HG03025 (cell line): ENCODE results near the gene MPND.
"Not testable (repeated sequence)": the region's sequence is repeated elsewhere in the genome, so short reads cannot be mapped to it uniquely, and the experiment has no call there.

Source experiments
- ATAC-seq: cut with Tn5 transposase; IDR thresholded peaks from one replicate; pipeline ENCODE4 v1.9.1; 2021; ENCODE audit warnings: mild to moderate bottlenecking, moderate library complexity; ENCODE audit not compliant: unreplicated experiment, low FRiP score

Gene MPND

GRCh38 chr19:4319067-4319718, 24.2 kb upstream of the MPND start:
- ATAC-seq, result no peak

GRCh38 chr19:4320419-4320818, 22.9 kb upstream of the MPND start:
- ATAC-seq, result no peak

DNA sequence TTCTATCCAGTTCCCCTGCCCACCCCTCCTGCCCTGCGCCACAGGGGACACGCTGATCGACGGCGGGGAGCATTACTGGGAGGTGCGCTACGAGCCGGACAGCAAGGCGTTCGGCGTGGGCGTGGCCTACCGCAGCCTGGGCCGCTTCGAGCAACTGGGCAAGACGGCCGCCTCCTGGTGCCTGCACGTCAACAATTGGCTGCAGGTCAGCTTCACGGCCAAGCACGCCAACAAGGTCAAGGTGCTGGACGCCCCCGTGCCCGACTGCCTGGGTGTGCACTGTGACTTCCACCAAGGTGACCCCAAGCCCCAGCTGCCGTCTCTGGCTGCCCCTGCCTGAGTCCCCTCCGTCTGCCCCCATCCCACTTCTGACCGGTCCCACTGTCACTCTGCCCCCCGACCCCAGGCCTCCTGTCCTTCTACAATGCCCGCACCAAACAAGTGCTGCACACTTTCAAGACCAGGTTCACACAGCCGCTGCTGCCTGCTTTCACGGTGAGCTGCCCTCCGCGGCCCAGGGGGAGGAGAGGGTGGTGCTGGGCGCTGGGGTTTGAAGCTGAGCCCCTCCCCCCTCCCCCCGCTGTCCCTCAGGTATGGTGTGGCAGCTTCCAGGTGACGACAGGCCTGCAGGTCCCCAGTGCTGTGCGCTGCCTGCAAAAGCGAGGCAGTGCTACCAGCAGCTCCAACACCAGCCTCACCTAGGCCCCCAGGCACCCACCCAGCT, 20.3 kb upstream of the MPND start:
- no peak for ATAC-seq

GRCh38 chr19:4323692-4324091, 19.7 kb upstream of the MPND start:
- no peak for ATAC-seq

DNA sequence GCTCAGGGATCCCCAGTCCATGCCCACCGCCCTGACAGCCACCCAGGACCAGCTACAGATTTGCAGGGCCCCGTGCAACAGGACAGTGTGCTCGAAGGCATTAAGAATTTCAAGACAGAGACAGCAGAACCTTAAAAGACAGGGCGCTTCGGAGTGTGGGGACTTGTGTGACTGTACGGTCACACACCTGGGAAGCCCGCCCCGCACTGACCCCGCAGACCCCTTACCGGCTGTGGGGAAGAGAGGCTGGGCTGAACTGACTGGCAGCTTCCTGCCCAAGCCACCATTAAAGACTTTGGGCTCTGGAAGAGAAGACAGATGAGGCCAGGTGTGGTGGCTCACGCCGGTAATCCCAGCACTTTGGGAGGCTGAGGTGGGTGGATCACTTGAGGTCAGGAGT, 19.1 kb upstream of the MPND start:
- ATAC-seq, result no peak

- ATAC-seq, result no peak
Observed at GRCh38 chr19:4326215-4326836, 17.0 kb upstream of the MPND start.

DNA sequence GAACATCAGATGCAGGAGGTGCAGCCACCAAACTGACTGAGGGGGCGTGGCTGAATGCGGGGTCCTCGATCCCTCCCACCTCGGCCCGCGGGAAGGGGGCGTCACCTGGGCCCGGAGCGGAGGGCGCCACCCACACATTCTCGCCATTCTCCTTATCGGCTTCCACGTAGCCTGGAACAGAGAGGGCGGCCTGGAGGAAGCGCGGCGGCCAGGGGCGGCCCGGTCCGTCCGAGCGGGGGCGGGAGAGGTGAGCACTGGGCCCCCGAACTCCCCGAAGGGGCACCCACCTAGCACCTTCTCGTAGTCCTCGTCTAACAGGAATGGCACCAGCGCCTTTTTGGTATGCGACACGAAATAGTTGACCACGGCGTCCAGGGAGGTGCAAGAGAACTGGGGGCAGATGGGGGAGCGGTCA, 16.5 kb upstream of the MPND start:
- ATAC-seq, result no peak

DNA sequence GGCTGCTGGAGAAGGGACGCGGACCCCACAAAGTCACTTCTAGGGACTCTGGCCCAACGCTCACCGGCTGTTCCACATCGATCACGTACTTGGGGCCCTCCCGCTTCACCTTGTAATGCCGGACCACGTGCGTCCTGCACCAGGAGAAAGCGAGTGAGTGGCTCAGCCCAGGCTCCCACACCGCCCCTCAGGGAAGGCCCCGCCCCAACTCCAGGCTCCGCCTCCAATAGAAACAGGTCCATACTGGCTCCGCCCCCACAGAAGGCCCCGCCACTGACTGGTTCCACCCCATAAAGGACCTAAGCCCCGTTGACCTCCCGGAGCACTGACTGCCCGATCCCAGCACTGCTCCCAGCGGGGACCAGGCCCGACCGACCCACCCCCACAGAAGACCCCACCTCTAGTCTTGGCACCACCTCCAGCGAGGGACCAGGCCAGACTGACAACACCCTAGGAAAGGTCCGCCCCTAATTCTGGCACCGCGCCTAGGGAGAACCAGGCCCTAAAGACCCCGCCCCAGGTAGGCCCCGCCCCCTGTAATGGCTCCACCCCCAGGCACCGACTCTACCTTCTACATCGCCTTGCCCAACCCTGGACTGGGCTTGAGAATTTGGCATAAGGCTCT, 16.0 kb upstream of the MPND start:
- peak; percentile 8 for ATAC-seq

GRCh38 chr19:4327877-4328242, 15.5 kb upstream of the MPND start:
- peak; percentile 5 for ATAC-seq

GRCh38 chr19:4328243-4328990, 14.9 kb upstream of the MPND start:
- peak; percentile 60 for ATAC-seq

DNA sequence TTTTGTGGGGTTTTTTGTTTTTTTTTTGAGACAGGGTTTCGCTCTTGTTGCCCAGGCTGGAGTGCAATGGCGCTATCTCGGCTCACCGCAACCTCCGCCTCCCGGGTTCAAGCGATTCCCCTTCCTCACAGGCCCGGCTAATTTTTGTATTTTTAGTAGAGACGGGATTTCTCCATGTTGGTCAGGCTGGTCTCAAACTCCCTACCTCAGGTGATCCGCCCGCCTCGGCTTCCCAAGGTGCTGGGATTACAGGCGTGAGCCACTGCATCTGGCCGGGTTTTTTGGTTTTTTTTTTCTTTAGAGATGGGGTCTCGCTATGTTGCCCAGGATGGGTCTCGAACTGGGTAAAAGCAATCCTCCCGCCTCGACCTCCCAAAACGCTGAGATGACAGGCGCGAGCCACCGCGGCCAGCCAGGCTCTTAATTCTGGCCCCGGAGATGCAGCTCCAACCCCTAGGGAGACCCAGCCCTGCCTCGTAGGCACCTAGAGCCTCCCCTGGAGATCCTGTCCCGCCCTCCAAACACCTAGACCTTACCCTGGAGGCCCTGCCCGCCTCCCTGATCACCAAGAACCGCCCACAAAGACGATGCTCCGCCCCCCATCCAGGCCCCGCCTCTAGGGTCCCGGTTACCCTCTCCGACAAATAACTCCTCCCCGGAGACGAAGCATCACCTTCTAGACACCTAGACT, 14.2 kb upstream of the MPND start:
- not testable (repeated sequence) for ATAC-seq

DNA sequence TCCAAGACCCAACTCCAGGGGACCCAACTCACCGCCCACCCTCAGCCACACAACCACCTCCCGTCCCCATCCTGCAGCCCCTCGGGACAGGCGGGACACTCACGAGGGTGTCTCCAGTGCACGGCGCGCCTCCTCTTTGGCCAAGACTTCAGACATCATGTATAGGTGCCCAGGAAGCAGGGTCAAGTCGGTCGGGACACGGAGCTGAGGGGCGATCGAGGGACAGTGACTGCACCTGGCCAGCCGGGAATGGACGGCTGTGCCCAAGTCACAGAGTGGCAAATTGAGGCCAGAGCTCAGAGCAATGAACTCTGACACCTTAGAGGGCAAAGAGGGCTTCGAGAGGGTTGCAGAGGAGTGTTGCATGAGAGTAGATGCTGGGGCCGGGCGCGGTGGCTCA, 13.5 kb upstream of the MPND start:
- no peak for ATAC-seq

DNA sequence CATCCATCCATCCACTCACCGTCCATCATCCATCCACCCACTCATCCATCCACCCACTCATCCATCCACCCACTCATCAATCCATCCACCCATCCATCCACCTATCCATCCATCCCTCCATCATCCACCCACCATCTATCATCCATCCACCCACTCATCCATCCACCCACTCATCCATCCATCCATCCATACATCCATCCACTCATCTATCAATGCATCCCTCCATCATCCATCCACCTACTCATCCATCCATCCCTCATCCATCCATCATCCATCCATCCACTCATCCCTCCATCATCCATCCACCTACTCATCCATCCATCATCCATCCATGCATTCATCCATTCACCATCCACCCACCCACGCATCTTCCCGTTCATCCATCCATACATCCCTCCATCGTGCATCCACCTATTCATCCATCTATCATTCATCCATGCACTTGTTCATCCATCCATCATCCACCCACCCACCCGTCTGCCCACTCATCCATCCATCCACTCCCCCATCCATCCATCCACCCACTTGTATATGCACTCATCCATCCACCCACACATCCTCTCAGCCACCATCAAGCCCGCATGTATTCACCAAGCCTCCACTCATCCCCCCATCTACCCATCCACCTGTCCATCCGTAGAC, 8.3 kb upstream of the MPND start:
- ATAC-seq, result no peak

GRCh38 chr19:4337906-4338440, 5.4 kb upstream of the MPND start:
- ATAC-seq, result no peak

GRCh38 chr19:4338441-4339355, 4.7 kb upstream of the MPND start, which contains the start of gene STAP2:
Gene STAP2, minus strand, starts transcription at chr19:4338827. Its CDS starts 74 bp downstream, at chr19:4338753.
- ATAC-seq, result no peak

DNA sequence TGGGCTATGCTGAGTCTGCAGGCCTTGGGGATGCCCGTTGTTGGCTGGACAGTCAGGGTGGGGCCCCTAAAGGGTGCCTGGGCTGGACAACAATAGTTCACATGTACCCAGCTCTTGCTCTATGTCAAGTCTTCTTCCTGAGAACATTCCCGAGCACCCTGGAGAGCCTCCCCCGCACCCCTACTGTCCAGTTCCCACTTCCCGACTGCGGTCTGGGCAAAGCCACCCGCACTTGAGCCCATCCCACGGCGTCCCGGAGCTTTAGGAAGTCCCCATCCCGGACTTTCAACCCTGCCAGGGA, 1.1 kb upstream of the MPND start:
- ATAC-seq, result no peak

DNA sequence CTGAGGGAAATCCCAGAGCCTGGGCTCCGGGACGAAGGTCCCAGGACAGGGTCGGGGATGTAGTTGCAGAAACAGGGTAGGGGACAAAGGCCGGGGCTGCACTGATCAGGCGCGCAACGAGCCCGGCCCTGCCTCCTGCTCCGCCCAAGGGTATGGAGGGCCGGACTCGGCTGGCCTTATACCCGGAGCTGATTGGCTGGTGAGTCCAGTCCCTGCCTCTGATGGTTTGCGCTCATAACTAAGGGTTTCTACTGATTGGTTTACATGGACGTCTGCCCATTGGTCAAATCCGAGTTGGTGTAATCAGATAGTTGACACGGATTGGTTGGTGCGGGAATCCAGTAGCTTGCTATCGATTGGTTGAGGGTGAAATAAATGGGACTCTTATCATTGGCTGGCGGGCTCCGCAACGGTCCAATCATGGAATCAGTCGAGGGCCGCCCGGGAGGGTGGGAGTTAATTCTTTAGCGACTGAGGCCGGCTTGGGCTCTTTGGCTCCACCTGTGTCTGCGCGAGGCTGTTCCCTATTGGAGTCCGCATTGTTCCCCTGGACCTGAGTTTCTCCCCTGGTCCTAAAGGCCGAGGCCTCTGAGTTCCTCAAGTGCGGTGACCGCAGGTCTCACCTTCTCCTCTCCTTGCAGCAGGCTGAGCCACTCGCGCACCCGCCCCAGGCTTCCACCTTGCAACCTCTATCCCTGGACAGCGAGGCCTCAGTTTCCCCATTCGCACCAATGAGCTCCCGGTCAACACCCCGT, 570 bp upstream of the MPND start:
- peak; percentile 78 for ATAC-seq
